ENCODE measurements around the gene IQGAP3.

DNA sequence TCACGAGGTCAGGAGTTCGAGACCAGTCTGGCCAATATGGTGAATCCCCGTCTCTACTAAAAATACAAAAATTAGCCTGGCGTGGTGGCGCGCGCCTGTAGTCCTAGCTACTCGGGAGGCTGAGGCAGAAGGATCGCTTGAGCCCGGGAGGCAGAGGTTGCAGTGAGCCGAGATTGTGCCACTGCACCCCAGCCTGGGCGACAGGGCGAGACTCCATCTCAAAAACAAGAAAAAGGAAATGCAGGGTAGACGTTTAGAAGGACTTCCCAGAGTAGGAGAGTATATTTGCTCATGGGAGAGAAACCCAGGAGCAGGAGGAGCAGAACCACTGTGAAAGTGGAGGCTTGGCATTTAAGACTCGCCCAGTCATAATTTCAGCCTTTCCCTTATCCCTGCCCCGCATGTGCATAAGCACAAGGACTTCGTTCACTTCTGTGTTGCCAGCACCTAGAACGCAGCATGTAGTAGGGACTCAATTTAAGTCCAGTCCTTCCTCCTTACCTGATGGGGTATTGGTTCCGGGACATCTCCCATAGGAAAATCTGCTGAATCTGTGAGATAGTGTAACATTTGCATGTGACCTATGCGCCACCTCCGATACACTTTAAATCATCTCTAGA is 66.6 kb downstream of the IQGAP3 start:
- TF ChIP-seq CTCF (IDR thresholded peaks at IDR 0.05) (no peak), EZH2 (IDR thresholded peaks at IDR 0.05; ENCODE audit: borderline replicate concordance, insufficient read depth, low read depth, low read length, poor library complexity, severe bottlenecking) (no peak)
